ENCODE results near the gene TUBG1. TPM values are rescaled to one million over a fixed set of nuclear protein-coding genes. Genes with fewer than 3 reads are reported as not detected.
"Not testable (repeated sequence)": the region's sequence is repeated elsewhere in the genome, so short reads cannot be mapped to it uniquely, and the experiment has no call there.

The TUBG1 gene
- total RNA-seq, 2 donors from 2014 or later: 45.3 to 54.8 TPM

GRCh38 chr17:42577532-42578281, 31.8 kb upstream of the TUBG1 start, which contains the start of gene PSMC3IP:
PSMC3IP (minus strand) TSS chr17:42577729; CDS start chr17:42577686, 43 bp downstream.
- DNase-seq (peak; percentile 97), ATAC-seq (peak; percentile 96)
- intact Hi-C loops (cut with DNase I): loop anchor here (2.0 to 10.0 kb wide), 3 partner anchors 31 to 185 kb away; partner anchors contain the start of genes PLEKHH3 (in 1 of the 2), RAMP2 (in 1 of the 2), RETREG3 (in 1 of the 2) and TUBG1 (in 1 of the 2)

GRCh38 chr17:42578282-42578869, 31.1 kb upstream of the TUBG1 start:
- intact Hi-C loops (cut with DNase I): loop anchor here (2.0 to 10.0 kb wide), 3 partner anchors 30 to 184 kb away; partner anchors contain the start of genes PLEKHH3 (in 1 of the 2), RAMP2 (in 1 of the 2), RETREG3 (in 1 of the 2) and TUBG1 (in 1 of the 2)
- DNase-seq (peak; percentile 71), ATAC-seq (peak; percentile 81 to 83)

- DNase-seq: no peak
These were observed 29.5 kb upstream of the TUBG1 start for GRCh38 chr17:42579794-42580551.

DNA sequence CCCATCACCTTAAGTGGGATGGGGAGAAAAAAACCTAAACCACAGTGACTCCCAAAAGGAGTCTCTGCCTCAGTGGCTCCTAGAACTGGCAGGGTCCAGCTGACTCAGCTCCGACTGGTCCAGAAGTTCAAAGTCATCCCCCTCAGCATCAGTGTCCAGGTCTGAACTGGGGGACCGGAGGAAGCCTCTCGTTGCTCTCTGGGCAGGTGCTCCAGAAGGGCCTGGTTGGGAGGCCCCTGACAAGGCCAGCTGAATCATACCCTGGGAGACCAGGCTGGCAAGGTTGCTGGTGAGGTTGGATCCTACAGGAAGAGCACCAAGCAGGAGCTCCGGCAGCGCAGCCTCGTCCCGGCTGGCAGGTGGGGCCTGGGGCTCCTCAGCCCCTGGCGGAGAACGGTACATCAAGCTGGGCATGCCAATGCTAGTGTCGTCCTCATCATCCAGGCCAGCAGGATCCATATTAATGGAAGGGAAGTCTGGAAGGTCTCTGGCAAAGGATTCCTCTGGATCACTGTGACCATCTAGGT, 27.7 kb upstream of the TUBG1 start:
- intact Hi-C loops (cut with DNase I): loop anchor here in 1 of 2 donors (10.0 kb wide), 1 partner anchor 103 kb away; the partner anchor contains the start of genes CCR10 and CNTNAP1
- DNase-seq: no peak
- ATAC-seq: no peak

More at GRCh38 chr17:42579794-42580551, 29.5 kb upstream of the TUBG1 start:
- no peak for ATAC-seq
- intact Hi-C loops (cut with DNase I): loop anchor here (2.0 to 10.0 kb wide), 4 partner anchors 29 to 182 kb away; partner anchors contain the start of genes CCR10 (in 1 of the 2), CNTNAP1 (in 1 of the 2), PLEKHH3 (in 1 of the 2) and RAMP2 (in 1 of the 2)

DNA sequence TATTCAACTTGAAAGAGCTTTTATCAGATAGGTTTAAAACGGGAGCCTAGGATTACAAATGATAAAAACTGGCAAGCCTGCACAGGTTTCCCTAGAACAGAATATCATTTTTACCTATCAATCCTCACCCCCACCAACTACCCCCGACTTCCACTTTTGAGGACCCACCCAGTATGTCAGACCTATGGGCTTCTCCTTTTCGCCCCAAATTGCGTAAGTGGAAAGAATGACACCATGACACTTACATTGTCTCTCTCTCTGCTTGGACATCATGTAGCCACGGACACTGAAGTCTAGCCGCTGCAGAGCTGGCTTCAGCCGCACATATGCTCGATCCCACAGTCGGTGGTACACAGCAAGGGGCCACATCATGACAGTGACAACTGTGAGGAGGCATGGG, 24.6 kb upstream of the TUBG1 start:
- DNase-seq (no peak), ATAC-seq (no peak)
- intact Hi-C loops (cut with DNase I): loop anchor here in 1 of 2 donors (10.0 kb wide), 1 partner anchor 100 kb away; the partner anchor contains the start of genes CCR10 and CNTNAP1

DNA sequence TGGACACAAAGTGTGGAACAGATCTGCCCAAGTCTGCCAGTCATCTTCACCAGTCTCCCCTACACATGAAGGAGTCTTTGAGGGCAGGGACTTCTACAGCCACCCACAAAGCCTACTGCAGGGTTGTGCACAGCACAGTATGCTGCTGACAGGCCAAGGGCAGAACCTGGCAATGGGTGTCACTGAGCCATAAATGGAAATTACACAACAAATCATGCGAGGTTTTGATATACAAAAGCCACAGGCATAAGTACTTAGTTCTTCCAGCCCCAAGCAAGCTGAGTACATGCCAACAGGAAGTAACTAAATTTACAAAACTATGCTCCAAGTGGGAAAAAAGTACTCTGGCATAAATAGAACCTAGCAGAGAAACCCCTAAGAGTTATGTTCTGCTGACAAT, 24.1 kb upstream of the TUBG1 start:
- no peak for DNase-seq
- peak in 1 of 2 donors; percentile 87 for ATAC-seq
- intact Hi-C loops (cut with DNase I): loop anchor here in 1 of 2 donors (10.0 kb wide), 1 partner anchor 99 kb away; the partner anchor contains the start of genes CCR10 and CNTNAP1

DNA sequence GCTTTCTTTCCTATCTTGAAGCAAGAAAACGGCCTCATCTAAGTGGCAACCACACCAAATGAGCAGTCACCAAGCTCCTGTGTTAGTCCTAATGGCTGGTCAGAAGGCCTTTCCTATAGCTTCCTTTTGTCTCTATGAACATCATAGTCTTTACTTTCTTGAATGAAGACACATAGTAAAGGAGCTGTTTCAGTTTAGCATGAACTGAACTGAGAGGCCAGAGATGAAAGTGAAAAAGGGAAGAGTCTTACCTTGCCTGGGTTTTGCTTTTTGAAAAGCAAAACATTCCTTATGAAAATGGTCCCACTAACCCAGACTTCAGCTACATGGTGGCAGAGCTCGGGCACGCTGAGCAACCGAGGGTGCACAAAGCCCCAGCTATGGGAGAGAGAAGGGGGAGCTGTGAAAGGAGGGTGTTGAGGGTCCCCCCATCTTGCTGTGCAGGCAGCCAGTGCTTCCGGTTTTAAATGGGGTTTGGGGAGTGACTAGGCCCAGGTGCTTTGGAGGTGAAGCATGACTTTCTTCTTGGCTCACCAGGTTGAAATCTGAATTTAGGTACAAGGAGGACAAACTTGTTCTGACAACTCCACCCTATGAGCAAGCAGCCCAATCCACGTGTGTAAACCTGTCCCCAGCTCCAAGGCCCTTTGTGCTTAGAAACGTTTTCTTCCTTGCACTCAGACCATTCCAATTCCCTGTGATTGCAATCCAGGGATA, 22.8 kb upstream of the TUBG1 start:
- DNase-seq (no peak), ATAC-seq (no peak)
- intact Hi-C loops (cut with DNase I): loop anchor here in 1 of 2 donors (10.0 kb wide), 1 partner anchor 98 kb away; the partner anchor contains the start of genes CCR10 and CNTNAP1

GRCh38 chr17:42590886-42591285, 18.6 kb upstream of the TUBG1 start:
- intact Hi-C loops (cut with DNase I): no loop called here
- DNase-seq (no peak), ATAC-seq (no peak)

DNA sequence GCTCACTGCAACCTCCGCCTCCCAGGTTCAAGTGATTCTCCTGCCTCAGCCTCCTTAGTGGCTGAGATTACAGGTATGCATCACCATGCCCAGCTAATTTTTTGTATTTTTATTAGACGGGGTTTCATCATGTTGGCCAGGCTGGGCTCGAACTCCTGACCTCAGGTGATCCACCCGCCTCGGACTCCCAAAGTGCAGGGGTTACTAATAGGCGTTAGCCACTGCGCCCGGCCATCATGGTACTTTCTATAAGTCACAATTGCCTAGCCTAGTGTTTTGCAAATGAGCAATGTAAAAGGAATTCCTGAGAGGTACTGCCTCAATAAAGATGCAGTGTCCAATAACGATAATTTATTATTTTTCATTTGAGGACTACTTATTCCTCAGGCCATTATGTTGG, 18.1 kb upstream of the TUBG1 start:
- DNase-seq: no peak
- intact Hi-C loops (cut with DNase I): no loop called here
- no peak for ATAC-seq

GRCh38 chr17:42596386-42596785, 13.1 kb upstream of the TUBG1 start:
- no peak for DNase-seq
- no peak for ATAC-seq
- intact Hi-C loops (cut with DNase I): no loop called here

- peak in 1 of 2 donors; percentile 70 for ATAC-seq
- no peak for DNase-seq
- intact Hi-C loops (cut with DNase I): no loop called here
These were observed 10.6 kb upstream of the TUBG1 start for GRCh38 chr17:42598905-42599304.

DNA sequence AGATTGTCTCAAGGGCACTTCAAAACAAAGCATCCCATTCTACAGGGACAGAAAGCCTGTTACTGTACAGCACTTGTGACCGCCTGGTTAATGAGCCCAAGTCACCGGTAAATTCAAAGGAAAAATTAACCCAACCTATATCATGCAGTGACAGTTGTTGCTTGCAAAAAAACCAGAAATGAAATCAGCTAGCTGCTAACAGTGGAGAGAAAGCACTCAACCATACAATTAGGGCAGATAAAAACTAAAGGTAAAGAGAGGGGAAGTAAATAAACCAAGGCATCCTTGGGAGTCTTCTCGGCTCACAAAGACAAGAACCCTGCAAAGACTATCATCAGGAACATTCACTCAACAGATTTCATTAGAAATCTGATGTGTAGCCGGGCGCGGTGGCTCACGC, 6.2 kb upstream of the TUBG1 start:
- intact Hi-C loops (cut with DNase I): no loop called here
- no peak for DNase-seq
- no peak for ATAC-seq

DNA sequence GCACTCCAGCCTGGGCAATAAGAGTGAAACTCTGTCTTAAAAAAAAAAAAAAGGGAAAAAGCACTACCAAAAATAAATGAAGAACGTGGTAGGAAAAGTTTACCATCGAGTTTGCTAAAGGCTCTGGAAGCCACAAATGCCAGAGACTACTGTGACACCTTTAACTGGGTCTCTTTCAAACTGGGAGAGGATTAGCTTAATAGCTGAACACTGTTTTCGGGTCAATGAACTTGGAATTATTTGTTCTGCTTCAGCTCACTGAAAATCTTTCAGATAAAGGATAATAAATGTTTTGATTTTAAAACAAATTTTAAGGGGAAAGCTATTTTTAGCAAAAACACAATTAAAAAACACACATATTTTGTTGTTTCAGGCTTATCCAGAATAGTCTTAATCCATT, 1.7 kb upstream of the TUBG1 start:
- ATAC-seq (no peak), DNase-seq (no peak)
- intact Hi-C loops (cut with DNase I): loop anchor here in 1 of 2 donors (2.0 to 5.0 kb wide), 2 partner anchors 29 to 75 kb away; partner anchors contain the start of genes CCR10 and CNTNAP1

DNA sequence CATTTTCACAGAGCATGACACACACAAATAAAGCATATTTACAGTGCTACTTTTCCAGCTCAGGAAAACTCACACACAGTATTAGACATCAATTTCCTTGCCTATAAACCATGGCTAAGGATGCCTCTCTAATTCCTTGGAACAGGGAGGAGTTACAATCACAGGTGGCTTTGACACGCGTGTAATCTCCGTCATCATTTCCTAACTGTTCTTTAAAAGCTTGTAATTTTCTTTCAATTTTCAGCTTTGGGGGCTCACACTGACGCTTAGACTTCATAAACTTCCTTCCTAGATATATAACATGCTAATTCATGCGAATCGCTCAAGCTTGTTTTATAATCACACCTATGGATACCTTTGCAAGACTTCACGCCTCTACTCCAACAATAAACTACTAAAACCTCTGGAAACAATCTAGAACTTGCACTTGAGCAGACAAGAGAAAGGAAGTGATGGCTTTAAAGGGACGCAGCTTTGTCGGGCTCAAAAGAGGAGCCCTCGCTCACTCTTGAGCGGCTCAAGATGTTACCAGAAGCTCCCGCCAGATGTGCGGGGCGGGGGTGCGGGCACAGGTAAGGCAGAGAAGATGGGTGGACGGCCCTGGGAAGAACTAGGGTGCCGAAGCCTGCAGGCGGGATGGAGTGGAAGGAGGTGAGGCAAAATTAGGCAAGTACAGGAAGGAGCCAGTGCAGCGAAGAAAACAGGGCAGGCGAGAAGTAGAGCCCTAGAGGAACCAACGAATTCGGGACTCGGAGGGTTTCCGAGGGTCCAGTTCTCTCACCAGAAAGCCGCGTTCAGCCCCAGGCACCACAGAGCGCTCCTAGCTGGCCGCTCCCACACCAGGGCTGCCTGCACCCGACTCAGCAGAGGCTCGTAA, 940 bp upstream of the TUBG1 start:
- ATAC-seq: peak; percentile 62 to 74
- DNase-seq: peak; percentile 27
- intact Hi-C loops (cut with DNase I): loop anchor here in 1 of 2 donors (2.0 to 5.0 kb wide), 2 partner anchors 30 to 74 kb away; partner anchors contain the start of genes CCR10 and CNTNAP1

- intact Hi-C loops (cut with DNase I): loop anchor here in 1 of 2 donors (2.0 to 5.0 kb wide), 2 partner anchors 31 to 72 kb away; partner anchors contain the start of genes CCR10 and CNTNAP1
- DNase-seq: not testable (repeated sequence)
- ATAC-seq: peak; percentile 38 to 49
These were observed 625 bp downstream of the TUBG1 start for GRCh38 chr17:42609814-42610801.

- DNase-seq: no peak
- intact Hi-C loops (cut with DNase I): no loop called here
These were observed 2.5 kb downstream of the TUBG1 start for GRCh38 chr17:42612013-42612412.

More at GRCh38 chr17:42612013-42612412, 2.5 kb downstream of the TUBG1 start:
- ATAC-seq: no peak
